GM19351 (cell line): ENCODE data around the gene GOLGA6L22.
"Not testable (repeated sequence)": the region's sequence is repeated elsewhere in the genome, so short reads cannot be mapped to it uniquely, and the experiment has no call there.

Experiments
- ATAC-seq: cut with Tn5 transposase; IDR thresholded peaks from one replicate; pipeline ENCODE4 v1.9.1; 2021; ENCODE audit warnings: mild to moderate bottlenecking, moderate library complexity; ENCODE audit not compliant: unreplicated experiment

Gene GOLGA6L22, protein sequence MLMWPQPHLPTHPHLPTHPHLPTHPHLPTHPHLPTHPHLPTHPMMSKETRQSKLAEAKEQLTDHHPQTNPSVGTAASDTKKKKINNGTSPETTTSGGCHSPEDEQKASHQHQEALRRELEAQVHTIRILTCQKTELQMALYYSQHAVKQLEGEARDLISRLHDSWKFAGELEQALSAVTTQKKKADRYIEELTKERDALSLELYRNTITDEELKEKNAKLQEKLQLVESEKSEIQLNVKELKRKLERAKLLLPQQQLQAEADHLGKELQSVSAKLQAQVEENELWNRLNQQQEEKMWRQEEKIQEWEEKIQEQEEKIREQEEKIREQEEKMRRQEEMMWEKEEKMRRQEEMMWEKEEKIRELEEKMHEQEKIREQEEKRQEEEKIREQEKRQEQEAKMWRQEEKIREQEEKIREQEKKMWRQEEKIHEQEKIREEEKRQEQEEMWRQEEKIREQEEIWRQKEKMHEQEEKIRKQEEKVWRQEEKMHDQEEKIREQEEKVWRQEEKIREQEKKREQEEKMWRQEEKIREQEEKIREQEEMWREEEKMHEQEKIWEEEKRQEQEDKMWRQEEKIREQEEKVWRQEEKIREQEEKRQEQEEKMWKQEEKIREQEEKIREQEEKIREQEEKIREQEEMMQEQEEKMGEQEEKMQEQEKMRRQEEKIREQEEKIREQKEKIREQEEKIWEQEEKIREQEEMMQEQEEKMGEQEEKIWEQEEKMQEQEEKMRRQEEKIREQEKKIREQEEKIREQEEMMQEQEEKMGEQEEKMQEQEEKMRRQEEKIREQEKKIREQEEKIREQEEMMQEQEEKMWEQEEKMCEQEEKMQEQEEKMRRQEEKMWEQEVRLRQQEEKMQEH

DNA sequence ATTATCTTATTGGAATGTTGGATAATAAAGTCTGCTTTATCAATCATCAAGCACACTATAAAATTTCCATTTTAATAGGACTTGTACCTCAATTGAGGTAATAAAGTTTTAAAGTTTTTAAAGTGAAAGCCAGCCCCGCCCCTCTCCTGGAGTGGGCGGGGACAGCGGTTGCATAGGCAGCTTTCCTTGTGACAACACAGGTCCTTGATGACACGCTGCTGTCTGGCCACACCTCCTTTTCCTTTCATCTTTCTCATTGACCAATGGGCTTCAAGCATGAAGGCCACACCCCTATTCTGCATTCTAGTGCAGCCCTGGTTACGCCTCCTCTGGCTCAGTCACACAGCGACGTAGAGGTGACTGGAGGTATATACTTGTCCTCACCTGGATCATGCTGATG is at the start of gene GOLGA6L22:
Gene GOLGA6L22 (plus strand): TSS at position 301 of the 400 bp plus-strand sequence. CDS start 91 bp downstream, at position 392.
- ATAC-seq = not testable (repeated sequence)

DNA sequence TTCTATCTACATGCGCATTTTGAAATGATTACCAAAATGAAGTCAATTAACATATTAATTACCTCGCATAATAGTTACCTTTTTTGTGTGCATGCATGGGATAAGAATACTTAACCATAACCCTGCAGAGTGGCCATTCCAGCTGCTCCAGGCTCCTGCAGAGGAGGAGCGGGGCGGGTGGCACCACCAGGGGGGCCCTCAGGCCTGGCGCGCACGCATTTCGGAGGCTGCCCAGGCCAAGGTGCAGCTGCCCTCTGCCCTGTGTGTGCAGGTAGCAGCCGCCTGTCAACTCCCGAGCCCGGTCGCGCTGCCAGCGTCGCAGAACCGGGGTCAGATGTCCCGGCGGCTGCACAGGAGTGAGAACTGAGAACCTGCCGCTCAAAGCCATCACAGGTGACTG is 41.4 kb upstream of the GOLGA6L22 start:
- ATAC-seq = not testable (repeated sequence)

DNA sequence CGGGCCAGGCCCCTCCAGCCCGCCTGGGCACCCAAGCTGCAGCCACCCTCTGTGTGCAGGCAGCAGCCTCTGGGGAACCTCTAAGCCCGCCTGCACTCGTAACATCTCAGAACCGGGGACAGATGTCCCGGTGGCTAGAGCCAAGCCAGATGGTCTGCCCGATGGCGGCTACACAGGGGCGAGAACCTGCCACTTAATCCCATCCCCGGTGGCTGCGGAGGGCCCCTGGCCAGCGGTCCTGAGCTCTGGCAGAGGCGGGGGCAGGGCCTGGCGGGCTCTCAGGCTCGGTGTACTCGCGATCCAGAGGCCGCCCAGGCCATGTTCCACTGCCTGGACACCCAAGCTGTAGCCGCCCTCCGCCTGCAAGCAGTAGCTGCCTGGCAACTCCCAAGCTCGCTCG is 40.9 kb upstream of the GOLGA6L22 start:
- not testable (repeated sequence) for ATAC-seq

DNA sequence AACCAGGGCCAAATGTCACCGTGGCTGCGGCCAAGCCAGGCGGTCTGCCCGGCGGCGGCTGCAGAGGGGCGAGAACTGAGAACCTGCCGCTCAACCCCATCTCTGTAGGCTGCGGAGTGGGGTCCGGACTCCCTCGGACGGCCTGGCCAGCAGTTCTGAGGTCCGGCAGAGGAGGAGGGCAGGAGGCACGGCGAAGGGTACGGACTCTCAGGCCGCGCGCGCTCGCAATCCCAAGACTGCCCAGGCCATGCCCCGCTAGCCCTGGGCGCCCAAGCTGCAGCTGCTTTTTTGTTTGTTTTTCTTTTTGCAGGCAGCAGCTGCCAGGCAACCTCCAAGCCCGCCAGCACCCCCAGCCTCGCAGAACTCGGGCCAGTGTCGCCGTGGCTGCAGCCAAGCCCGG is 40.5 kb upstream of the GOLGA6L22 start:
- not testable (repeated sequence) for ATAC-seq

DNA sequence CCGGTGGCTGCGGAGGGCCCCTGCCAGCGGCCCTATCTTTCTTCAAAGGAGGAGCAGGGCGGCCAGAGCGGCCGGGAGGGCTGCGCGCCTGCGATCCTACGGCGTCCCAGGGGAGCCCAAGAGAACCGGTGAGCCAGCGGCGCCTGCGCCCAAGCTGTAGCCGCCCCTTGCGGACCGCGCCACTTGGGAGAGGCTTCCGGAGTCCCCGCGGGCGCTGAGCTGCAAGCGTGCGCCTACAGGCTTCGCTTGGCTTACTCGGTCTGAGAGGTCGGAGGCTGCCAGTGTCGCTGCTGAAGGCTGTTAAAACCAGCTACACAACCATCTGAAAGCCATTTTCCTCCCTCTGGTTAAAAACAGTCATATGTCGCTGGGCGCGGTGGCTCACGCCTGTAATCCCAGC is 40.0 kb upstream of the GOLGA6L22 start:
- not testable (repeated sequence) for ATAC-seq

DNA sequence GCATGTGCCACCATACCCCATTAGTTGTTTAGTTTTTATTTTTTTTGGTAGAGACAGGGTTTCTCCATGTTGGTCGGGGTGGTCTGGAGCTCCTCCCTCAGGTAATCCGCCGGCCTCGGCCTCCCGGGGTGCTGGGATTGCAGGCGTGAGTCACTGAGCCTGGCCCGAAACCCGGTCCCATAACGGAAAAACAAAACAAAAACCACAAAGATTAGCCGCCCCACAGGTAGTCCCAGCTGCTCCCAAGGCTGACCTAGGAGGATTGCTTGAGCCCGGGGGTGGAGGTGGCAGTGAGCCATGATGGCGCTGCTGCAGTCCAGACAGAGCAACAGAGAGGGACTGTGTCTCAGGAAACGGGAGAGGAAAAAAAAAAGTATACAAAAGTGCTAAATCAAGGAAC is 38.4 kb upstream of the GOLGA6L22 start:
- not testable (repeated sequence) for ATAC-seq

DNA sequence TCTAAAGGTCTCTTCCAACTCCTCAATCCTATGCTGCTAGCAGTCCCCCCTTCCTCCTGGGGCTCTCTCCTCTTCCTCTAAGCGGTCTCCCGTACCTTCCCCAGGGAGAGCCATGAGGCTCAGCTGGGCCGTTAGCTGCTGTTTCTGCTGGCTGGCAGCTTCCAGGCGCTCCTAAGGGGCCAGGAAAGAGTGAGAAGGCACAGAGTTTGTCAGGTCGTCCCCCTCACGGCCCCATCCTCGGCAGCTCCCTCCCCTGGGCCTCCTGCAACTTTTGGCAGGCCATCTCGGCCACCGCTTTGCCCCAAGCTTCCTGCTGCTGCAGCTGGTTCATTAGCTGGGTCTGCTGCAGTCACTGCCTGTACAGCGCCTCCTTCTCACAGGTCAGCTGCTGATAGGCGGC is 29.3 kb upstream of the GOLGA6L22 start:
- not testable (repeated sequence) for ATAC-seq

DNA sequence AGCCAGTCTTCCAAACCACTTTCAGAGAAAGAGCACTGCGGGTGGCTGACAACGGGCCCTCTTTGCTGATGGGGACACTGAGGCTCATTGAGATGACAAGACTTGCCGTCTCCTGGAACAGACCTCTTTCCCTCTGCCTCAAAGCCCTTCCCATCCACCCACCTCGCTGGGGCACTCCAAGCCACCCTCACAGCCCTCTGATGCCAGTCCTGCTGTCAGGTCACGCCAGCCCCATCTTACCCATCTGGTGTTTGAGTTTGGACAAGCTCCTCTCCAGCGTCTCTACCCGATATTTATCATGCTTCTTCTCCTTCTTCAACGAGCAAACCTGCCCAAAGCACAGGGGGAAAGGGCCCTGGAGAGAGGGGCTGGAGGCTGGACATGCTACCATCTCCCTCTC is 27.0 kb upstream of the GOLGA6L22 start:
- not testable (repeated sequence) for ATAC-seq

DNA sequence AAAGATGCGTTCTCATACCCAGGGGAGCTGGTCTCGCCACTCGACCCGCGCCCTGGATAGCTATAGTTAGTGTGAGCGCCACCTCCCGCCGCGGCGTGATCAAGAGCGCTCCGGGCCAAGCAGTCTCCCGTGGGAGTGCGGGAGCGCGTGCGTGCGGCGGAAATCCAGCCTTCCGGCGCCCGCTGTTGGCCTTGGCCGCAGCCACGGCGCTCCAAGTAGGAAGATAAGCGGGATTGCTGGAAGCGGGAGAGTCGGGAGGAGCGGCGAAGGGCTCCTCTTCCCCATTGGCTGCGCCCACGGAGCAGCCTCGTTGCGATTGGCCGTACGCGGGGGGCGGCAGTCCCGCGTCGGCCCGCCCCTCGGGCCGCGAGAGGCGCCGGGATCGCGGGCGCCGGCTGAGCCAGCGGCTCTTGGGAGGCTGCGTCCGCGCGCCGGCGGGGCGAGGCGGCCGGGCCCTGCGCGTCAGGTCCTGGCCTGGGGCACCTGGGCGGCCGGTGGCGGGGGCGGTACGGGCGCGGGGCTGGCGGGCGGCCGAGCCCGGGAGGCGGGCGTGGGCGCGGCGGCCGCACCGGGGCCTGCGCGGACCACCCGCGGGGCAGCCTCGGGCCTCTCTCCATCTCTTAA is 35.9 kb downstream of the GOLGA6L22 start:
- not testable (repeated sequence) for ATAC-seq

DNA sequence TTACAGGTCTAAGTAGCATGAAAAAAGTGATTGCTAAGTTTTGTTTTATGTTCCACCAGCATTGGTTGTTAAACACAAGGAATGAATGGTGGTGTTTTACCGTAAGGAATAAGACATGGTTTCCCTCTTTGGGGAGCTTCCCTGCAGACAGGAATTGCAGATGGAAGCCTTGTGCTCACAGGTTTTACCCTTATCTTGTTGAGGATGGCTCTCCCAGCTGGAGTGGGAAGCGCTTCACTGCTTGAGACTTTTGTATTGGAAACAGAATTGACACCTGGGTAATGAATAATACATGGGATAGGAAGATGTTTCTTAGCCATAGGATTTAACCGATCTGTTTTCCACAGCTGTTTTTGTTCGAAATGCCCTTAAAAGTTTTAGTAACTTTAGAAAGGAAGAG is 38.5 kb downstream of the GOLGA6L22 start:
- ATAC-seq = not testable (repeated sequence)

DNA sequence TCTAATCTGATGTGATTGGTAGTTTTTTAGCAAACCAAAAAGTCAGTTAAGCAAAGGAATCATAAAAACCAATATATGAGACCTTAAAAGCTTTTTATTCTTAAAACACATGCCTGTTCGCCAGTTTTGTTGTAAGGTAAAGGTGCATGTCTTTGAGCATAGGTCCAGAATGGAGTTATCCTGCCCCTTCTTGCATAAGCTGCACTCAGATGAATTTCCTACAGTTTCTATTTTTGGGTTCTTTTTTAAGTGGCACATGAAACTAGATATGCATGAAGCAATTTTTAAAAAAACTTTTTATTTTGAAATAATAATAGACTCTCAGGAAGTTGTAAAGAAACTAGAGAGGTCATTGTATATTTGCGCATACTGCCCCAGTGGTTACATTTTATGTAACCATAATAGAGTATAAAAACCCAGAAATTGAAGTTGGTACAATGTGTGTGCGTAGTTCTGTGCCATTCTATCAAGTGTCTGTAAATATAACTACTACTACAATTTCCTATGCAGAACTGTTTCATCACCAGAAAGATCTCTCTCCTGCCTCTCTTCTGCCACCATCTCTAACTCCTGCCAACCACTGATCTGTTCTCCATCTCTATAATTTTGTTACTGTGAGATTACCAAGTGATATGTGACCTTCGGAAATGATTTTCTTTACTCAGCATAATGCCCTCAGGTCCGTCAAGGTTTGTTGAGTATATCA is 39.7 kb downstream of the GOLGA6L22 start:
- not testable (repeated sequence) for ATAC-seq

DNA sequence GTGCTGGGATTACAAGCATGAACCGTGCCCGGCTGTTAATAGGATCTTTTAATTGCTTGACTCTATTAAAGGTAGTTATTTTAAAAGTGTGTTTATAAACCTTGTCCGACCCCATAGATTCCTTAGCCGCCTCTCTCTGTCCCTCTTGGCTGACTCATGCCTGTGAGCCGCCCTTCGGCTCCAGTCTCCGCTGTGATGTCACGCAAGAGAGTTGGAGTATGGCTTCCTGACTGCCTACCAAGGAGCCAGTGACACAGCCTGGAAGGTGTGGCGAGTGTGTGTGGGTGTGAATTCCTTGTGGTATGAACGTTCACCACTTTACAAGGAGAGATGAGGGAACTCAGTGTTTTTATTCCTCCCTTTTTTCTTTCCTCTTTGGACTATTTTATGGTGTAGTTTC is 43.6 kb downstream of the GOLGA6L22 start:
- ATAC-seq = not testable (repeated sequence)

DNA sequence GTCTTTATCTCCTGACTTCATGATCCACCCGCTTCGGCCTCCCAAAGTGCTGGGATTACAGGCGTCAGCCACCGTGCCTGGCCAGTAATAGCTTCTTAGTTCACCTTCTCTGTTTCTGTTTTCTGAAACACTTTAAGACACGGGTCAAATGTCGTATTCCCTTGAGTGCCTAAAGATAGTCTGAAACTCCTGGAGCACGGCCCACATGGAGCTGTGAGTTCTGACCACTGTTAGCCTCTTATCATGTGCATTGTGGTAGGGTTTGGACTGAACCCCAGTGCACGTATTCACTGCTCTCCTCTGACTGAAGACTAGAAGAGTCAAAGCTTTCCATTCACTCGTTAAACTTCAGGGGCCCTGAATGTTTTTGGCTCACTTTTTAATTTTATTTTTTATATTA is 48.3 kb downstream of the GOLGA6L22 start:
- not testable (repeated sequence) for ATAC-seq

DNA sequence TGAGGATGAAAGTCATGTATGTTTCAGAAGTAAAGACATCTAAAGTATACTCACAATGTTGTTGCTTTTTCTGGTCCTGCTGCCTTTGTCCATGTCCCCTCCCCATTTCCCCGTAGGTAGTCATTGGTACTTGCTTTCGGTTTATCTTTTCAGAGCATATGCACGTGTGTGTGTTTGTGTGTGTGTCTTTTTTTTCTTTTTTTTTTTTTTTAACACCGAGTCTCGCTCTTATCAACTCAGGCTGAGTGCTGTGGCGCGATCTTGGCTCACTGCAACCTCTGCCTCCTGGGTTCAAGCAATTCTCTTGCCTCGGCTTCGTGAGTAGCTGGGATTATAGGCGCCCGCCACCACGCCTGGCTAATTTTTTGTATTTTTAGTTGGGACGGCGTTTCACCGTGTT is 57.4 kb downstream of the GOLGA6L22 start:
- ATAC-seq = not testable (repeated sequence)
